Mammary epithelial cell (primary cell): Measurements from ENCODE around the gene STXBP6.

Experiments used
- CTCF ChIP-seq, 2 donors: IDR thresholded peaks in 1 of 2; conservative IDR thresholded peaks in 1 of 2; 2 replicates each; pipeline ENCODE4 v1.5.1; 2011 to 2012; ENCODE audit warnings: inconsistent platforms in 2 of 2, low read length in 2 of 2, mild to moderate bottlenecking in 2 of 2, control low read depth in 1 of 2, low read depth in 1 of 2; ENCODE audit not compliant: insufficient read depth in 1 of 2; ENCODE audit errors: extremely low read depth in 1 of 2
- EZH2 ChIP-seq: IDR thresholded peaks from 2 replicates; pipeline ENCODE4 v1.6.1; 2012; ENCODE audit warnings: low read length, inconsistent platforms, borderline replicate concordance

- no peak for TF ChIP-seq CTCF (conservative IDR thresholded peaks at IDR 0.05 in 1 of 2, IDR thresholded peaks at IDR 0.05 in 1 of 2; ENCODE audit: extremely low read depth in 1 of 2, insufficient read depth in 1 of 2, low read depth in 1 of 2, low read length in 2 of 2)
- TF ChIP-seq EZH2: no peak
Observed at GRCh38 chr14:24947131-24947530, 102.8 kb downstream of the STXBP6 start.
